ENCODE measurements around the gene GCH1.

DNA sequence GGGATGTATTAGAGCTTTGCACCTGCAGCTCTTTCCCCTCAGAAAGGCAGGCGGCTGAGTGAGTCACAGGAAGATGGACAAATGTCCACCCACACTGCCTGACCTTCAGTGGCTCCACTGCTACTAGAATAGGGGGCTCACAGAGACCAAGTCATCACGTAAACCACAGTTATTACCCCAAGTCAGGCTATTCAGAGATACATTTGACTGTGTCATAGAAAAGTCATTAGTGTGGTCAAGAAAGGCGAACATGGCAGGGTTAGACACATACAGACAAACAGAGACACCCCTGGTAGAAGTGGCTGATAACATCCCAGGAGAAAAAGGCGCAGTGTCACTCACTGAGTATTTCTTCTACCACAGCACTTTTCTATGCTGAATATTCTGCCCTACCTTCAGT is 36.0 kb downstream of the GCH1 start:
- TF ChIP-seq, protein P1, sequence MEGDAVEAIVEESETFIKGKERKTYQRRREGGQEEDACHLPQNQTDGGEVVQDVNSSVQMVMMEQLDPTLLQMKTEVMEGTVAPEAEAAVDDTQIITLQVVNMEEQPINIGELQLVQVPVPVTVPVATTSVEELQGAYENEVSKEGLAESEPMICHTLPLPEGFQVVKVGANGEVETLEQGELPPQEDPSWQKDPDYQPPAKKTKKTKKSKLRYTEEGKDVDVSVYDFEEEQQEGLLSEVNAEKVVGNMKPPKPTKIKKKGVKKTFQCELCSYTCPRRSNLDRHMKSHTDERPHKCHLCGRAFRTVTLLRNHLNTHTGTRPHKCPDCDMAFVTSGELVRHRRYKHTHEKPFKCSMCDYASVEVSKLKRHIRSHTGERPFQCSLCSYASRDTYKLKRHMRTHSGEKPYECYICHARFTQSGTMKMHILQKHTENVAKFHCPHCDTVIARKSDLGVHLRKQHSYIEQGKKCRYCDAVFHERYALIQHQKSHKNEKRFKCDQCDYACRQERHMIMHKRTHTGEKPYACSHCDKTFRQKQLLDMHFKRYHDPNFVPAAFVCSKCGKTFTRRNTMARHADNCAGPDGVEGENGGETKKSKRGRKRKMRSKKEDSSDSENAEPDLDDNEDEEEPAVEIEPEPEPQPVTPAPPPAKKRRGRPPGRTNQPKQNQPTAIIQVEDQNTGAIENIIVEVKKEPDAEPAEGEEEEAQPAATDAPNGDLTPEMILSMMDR (IDR thresholded peaks at IDR 0.05; ENCODE audit: insufficient read depth, low read depth, low read length), result no peak
- no peak for TF ChIP-seq EZH2 (IDR thresholded peaks at IDR 0.05; ENCODE audit: insufficient read depth, low read length)
